ENCODE results near the gene ARID1A.

DNA sequence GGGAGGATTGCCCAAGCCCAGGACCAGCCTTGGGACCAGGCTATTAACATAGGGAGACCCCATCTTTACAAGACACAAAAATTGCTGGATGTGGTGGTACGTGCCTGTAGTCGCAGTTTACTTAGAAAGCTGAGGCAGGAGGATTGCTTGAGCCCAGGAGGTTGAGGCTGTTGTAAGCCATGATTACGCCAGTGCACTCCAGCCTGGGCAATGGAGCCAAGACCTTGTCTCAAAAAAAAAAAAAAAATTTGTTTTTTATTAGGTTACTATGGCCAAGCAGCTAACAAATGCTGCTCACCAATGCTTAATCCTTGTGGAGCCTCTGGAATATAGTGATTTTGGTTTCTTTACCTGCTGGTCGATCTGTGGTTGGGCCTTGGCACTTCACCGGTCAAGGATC, 8.8 kb downstream of the ARID1A start:
- TF ChIP-seq JUND (IDR thresholded peaks at IDR 0.05; ENCODE audit: borderline replicate concordance, low read depth, low read length) (no peak), JUND (tag; IDR thresholded peaks at IDR 0.05; ENCODE audit: borderline replicate concordance, low read depth, low read length) (no peak), ZBTB7A (IDR thresholded peaks at IDR 0.05; ENCODE audit: borderline replicate concordance, control insufficient read depth, low read depth, low read length) (no peak), ZNF512 (tag; IDR thresholded peaks at IDR 0.05) (no peak), CTCF (IDR thresholded peaks at IDR 0.05 in 2 of 3, conservative IDR thresholded peaks at IDR 0.05 in 1 of 3; ENCODE audit: insufficient read depth in 2 of 3, low read depth in 1 of 3, low read length in 3 of 3) (no peak), ZNF408 (CRISPR knock-in tag; IDR thresholded peaks at IDR 0.05; ENCODE audit: low read depth) (no peak), SAP30 (IDR thresholded peaks at IDR 0.05; ENCODE audit: borderline replicate concordance, insufficient read depth, low read depth, low read length, poor library complexity, severe bottlenecking) (no peak)
- TF ChIP-seq, protein P1, sequence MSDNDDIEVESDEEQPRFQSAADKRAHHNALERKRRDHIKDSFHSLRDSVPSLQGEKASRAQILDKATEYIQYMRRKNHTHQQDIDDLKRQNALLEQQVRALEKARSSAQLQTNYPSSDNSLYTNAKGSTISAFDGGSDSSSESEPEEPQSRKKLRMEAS (CRISPR knock-in tag; IDR thresholded peaks at IDR 0.05), result no peak

All from K562 (cell line).